CD4-positive, alpha-beta memory T cell (primary cell): Measurements from ENCODE around the gene ATXN8OS. TPM values are rescaled to one million over a fixed set of nuclear protein-coding genes. Genes with fewer than 3 reads are reported as not detected.

Experiments used
- CTCF ChIA-PET: fragments of 350-600 bp; sonication (Branson Sonifier 250); formaldehyde crosslinking; loops from one replicate; lab custom pipeline; 2021; ENCODE audit warnings: inconsistent platforms; ENCODE audit not compliant: partially characterized antibody; lab: Charles Lee
- POLR2A ChIA-PET: fragments of 350-600 bp; sonication (Branson Sonifier 250); formaldehyde crosslinking; loops from one replicate; lab custom pipeline; 2021; ENCODE audit not compliant: partially characterized antibody; lab: Charles Lee
- DNase-seq, 5 donors: peaks; one replicate each; pipeline versions ENCODE4 v3.0.0 to v3.0.0-alpha.2; 2020 to 2022; ENCODE audit warnings: mixed read lengths in 1 of 5
- H3K27ac ChIP-seq: one replicate; pipeline ENCODE4 v1.7.0; 2013; ENCODE audit warnings: low read depth, low read length
- H3K27me3 ChIP-seq: 2 replicates; pipeline ENCODE4 v1.7.0; 2013; ENCODE audit warnings: mild to moderate bottlenecking, low read length, moderate library complexity; ENCODE audit not compliant: insufficient read depth
- H3K36me3 ChIP-seq: 2 replicates; pipeline ENCODE4 v1.7.0; 2013; ENCODE audit warnings: mild to moderate bottlenecking, low read length, moderate library complexity; ENCODE audit not compliant: insufficient read depth
- H3K4me1 ChIP-seq: 2 replicates; pipeline ENCODE4 v1.7.0; 2013; ENCODE audit warnings: mild to moderate bottlenecking, low read length, moderate library complexity; ENCODE audit not compliant: insufficient read depth
- H3K4me3 ChIP-seq, 2 donors: one replicate each; pipeline ENCODE4 v1.7.0; 2013; ENCODE audit warnings: low read length in 2 of 2, mild to moderate bottlenecking in 1 of 2
- H3K9me3 ChIP-seq, 2 donors: one replicate each; pipeline ENCODE4 v1.7.0; 2013; ENCODE audit warnings: low read length in 2 of 2, control low read depth in 1 of 2; ENCODE audit not compliant: control insufficient read depth in 1 of 2
- H3K27ac Mint-ChIP-seq, 7 donors: one replicate each; pipeline ENCODE4 v1.8.0; 2020 to 2021; ENCODE audit warnings: mixed read lengths in 7 of 7, mild to moderate bottlenecking in 6 of 7, inconsistent platforms in 3 of 7, moderate library complexity in 3 of 7
- H3K27me3 Mint-ChIP-seq, 2 donors: one replicate each; pipeline ENCODE4 v1.8.0; 2020 to 2021; ENCODE audit warnings: mixed read lengths in 2 of 2
- H3K36me3 Mint-ChIP-seq, 2 donors: one replicate each; pipeline ENCODE4 v1.8.0; 2020 to 2021; ENCODE audit warnings: mixed read lengths in 2 of 2, inconsistent platforms in 1 of 2, mild to moderate bottlenecking in 1 of 2
- H3K4me1 Mint-ChIP-seq, 4 donors: one replicate each; pipeline ENCODE4 v1.8.0; 2020 to 2021; ENCODE audit warnings: mixed read lengths in 4 of 4, mild to moderate bottlenecking in 1 of 4
- H3K4me3 Mint-ChIP-seq, 8 donors: one replicate each; pipeline ENCODE4 v1.8.0; 2020 to 2021; ENCODE audit warnings: mixed read lengths in 8 of 8, mild to moderate bottlenecking in 7 of 8, moderate library complexity in 6 of 8, inconsistent platforms in 3 of 8
- H3K9me3 Mint-ChIP-seq, 8 donors: one replicate each; pipeline ENCODE4 v1.8.0; 2020 to 2021; ENCODE audit warnings: mixed read lengths in 8 of 8, mild to moderate bottlenecking in 5 of 8, inconsistent platforms in 3 of 8, moderate library complexity in 1 of 8
- intact Hi-C: fragments of 100-400 bp; cut with micrococcal nuclease; formaldehyde crosslinking; loops from one replicate; pipeline ENCODE4 v1.15.1; 2023
- polyA plus RNA-seq, 2 donors: library from polyadenylated mRNA; unstranded; fragments of 300-500 nt; fragmentation: Illumina TruSeq; gene quantifications; one replicate each; pipeline ENCODE4 v1.2.3, GENCODE V29; 2021
- total RNA-seq, 2 experiments: library from RNA; stranded (reverse); gene quantifications; one replicate each; pipeline ENCODE4 v1.2.3, GENCODE V29; 2021

Gene ATXN8OS
- total and polyA plus RNA-seq, 4 experiments from 2014 or later: not detected

DNA sequence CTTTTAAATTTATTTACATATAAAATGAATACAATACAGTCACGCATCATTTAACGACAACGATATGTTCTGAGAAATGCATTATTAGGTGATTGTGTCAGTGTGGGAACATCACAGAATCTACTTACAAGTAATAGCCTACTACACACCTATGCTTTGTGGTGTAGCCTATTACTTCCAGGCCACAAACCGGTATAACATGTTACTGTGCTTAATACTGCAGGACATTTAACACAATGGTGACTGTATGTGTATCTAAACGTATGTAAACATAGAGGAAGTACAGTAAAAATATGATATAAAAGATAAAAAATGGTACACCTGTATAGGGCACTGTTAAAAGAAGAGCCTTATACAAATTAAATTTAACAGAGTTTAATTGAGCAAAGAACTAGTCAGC, 63.1 kb downstream of the ATXN8OS start:
- no peaks in the 10 kb centered on the region for H3K9me3 ChIP-seq
- H3K27me3 ChIP-seq: no peaks in the 10 kb centered on the region
- Mint-ChIP-seq H3K27me3 (no peaks in the 10 kb centered on the region), H3K4me1 (no peaks in the 10 kb centered on the region), H3K4me3 (no peak overlapping the region), H3K27ac (no peak overlapping the region), H3K9me3 (peaks cover 1 to 18% (median 9%) of the 10 kb centered on the region in 8 donors), H3K36me3 (no peaks in the 10 kb centered on the region)
- ChIA-PET POLR2A (no interaction called here), CTCF (no interaction called here)
- intact Hi-C loops: no loop called here
- no peak for DNase-seq
- H3K27ac ChIP-seq: no peak overlapping the region
- no peaks in the 10 kb centered on the region for H3K36me3 ChIP-seq
- H3K4me1 ChIP-seq: no peaks in the 10 kb centered on the region
- no peak overlapping the region for H3K4me3 ChIP-seq

DNA sequence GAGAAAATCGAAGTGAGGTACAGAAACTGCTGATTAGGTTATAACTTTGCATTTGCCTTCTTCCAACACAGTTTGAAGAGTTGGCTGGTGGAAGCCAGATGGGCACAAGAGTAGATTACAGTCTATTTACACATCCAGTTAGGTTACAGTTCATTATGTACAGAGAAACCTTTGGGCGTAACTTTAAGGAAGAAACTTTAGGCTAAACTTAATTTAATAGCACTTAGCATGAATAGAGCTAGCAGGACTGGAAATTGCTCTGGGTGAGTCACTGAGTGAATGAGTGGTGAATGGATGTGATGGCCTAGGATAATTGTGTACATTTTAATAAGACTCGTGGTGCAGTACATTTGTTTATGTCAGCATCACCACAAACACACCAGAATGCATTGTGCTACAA, 63.5 kb downstream of the ATXN8OS start:
- Mint-ChIP-seq H3K4me3 (no peak overlapping the region), H3K4me1 (no peaks in the 10 kb centered on the region), H3K36me3 (no peaks in the 10 kb centered on the region), H3K27ac (no peak overlapping the region), H3K9me3 (peaks cover 1 to 18% (median 9%) of the 10 kb centered on the region in 8 donors), H3K27me3 (no peaks in the 10 kb centered on the region)
- Histone ChIP-seq H3K9me3 (no peaks in the 10 kb centered on the region), H3K4me3 (no peak overlapping the region), H3K27me3 (no peaks in the 10 kb centered on the region), H3K36me3 (no peaks in the 10 kb centered on the region), H3K27ac (no peak overlapping the region), H3K4me1 (no peaks in the 10 kb centered on the region)
- intact Hi-C loops: no loop called here
- ChIA-PET POLR2A (no interaction called here), CTCF (no interaction called here)
- no peak for DNase-seq

DNA sequence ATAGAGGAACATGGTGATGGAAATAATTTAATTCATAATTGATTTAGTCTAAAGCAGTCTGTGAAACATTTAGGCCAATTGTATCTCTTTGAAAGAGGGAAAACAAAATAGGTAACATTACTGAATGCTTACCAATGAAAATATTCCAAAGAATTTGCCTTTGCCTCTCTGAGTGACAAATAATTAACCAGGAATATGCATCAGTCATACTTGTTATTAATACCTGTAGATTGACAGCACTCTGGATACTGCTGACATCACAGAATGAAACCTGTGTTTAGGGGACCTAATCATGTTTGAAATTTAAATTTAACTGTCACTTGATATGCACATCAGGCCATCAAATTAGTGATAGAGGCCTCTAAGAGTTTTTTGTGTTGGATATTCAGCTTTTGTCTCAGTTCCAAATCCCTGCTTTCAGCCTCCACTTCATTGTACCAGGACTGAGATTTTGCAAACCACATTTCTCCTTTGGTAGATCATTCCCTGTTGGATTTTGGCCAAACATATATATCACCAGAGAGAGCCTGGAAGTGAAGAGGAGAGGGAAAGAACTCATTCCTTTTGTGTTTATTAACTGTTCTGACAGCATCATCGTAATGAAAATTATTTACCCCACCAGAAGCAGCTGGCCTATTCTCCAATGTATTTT, 65.4 kb downstream of the ATXN8OS start:
- H3K36me3 ChIP-seq: no peaks in the 10 kb centered on the region
- no peaks in the 10 kb centered on the region for H3K27me3 ChIP-seq
- no peak overlapping the region for H3K27ac ChIP-seq
- Mint-ChIP-seq H3K27me3 (no peaks in the 10 kb centered on the region), H3K4me1 (no peaks in the 10 kb centered on the region), H3K36me3 (no peaks in the 10 kb centered on the region), H3K4me3 (no peak overlapping the region), H3K27ac (no peak overlapping the region), H3K9me3 (peaks cover 1 to 18% (median 9%) of the 10 kb centered on the region in 8 donors)
- H3K9me3 ChIP-seq: no peaks in the 10 kb centered on the region
- intact Hi-C loops: no loop called here
- no peak overlapping the region for H3K4me3 ChIP-seq
- DNase-seq: no peak
- H3K4me1 ChIP-seq: no peaks in the 10 kb centered on the region
- POLR2A ChIA-PET: no interaction called here
- CTCF ChIA-PET: no interaction called here

DNA sequence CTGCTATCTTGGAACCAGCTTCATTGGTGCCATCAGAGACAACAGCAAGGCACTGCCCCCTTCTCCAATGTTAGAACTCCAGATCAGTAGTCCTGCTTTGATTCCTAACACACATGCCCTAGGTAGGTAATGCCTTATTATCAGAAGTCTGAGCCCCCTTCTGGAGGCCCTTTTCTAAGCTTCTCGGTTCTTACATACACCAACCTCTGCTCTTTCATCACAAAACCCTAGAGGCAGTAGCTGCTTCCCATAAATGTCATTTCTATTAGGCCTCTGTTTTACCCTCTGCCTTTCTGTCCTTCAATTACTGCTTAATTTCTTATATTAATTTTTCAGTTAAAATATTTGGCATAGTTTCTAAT, 66.0 kb downstream of the ATXN8OS start:
- no peak for DNase-seq
- Mint-ChIP-seq H3K27me3 (no peaks in the 10 kb centered on the region), H3K36me3 (no peaks in the 10 kb centered on the region), H3K4me3 (no peak overlapping the region), H3K27ac (no peak overlapping the region), H3K9me3 (peaks cover 1 to 17% (median 8%) of the 10 kb centered on the region in 8 donors), H3K4me1 (no peaks in the 10 kb centered on the region)
- intact Hi-C loops: no loop called here
- H3K36me3 ChIP-seq: no peaks in the 10 kb centered on the region
- no peak overlapping the region for H3K27ac ChIP-seq
- H3K9me3 ChIP-seq: no peaks in the 10 kb centered on the region
- H3K4me1 ChIP-seq: no peaks in the 10 kb centered on the region
- H3K27me3 ChIP-seq: no peaks in the 10 kb centered on the region
- CTCF ChIA-PET: no interaction called here
- POLR2A ChIA-PET: no interaction called here
- no peak overlapping the region for H3K4me3 ChIP-seq

DNA sequence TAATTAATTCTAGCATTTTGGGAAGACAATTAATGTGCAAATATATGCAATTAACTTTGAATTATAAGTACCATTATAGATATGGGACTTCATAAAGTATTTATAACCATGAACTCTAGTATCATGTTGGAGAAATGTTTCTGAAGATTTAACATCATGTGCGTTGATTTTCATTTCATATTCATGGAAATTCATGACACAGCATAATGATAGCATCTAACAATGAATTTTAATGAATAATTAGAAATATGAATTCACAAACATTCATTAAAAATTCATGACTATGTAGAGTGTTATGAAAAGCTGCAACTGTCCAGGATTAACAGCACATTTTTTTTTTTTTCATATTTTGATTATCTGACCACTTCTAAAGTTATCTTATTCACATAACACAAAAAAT, 70.7 kb downstream of the ATXN8OS start:
- intact Hi-C loops: no loop called here
- Histone ChIP-seq H3K9me3 (no peaks in the 10 kb centered on the region), H3K27me3 (no peaks in the 10 kb centered on the region), H3K4me1 (no peaks in the 10 kb centered on the region), H3K27ac (no peak overlapping the region), H3K4me3 (no peak overlapping the region), H3K36me3 (no peaks in the 10 kb centered on the region)
- Mint-ChIP-seq H3K27ac (no peak overlapping the region), H3K36me3 (no peaks in the 10 kb centered on the region), H3K9me3 (peaks cover 0 to 17% (median 6%) of the 10 kb centered on the region in 8 donors), H3K4me3 (no peak overlapping the region), H3K27me3 (no peaks in the 10 kb centered on the region), H3K4me1 (no peaks in the 10 kb centered on the region)
- no peak for DNase-seq
- CTCF ChIA-PET: no interaction called here
- POLR2A ChIA-PET: no interaction called here

Other genes with a start within 250 kb of the ATXN8OS start
- gene KLHL1, start 626 bp downstream of the ATXN8OS start, total RNA-seq: not detected
- not detected for gene KLHL1, start 626 bp downstream of the ATXN8OS start, polyA plus RNA-seq